ENCODE results near the gene NR6A1. TPM values are rescaled to one million over a fixed set of nuclear protein-coding genes. Genes with fewer than 3 reads are reported as not detected.

NR6A1 gene
- total RNA-seq, 4 donors from 2014 or later: 9.7 to 14.6 (median 12.5) TPM

DNA sequence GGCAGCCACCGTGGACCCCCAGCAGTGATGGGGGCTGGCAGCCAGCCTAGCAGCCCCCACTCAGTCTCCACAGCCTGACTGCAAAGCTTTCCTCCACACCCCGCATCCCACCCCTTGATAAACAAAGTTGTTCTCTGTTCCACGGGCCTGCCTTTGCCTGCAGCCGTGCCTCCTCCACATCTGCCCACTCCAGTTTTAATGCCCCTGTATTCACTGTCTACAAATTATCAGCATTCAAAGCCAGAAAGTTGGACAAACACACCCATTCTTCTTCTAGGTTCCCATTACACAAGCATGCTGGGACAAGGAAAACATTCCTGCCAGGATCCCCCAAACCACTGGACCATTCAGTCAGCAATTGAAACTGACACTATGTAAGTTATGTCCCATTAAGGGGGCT lies 240.9 kb downstream of the NR6A1 start:
- no peaks in the 10 kb centered on the region for H3K27me3 ChIP-seq
- no peaks in the 10 kb centered on the region for H3K4me1 ChIP-seq
- TF ChIP-seq POLR2AphosphoS5 (IDR thresholded peaks at IDR 0.05) (no peak), EP300 (IDR thresholded peaks at IDR 0.05; ENCODE audit: low read depth) (no peak)
- in situ Hi-C loops (cut with MboI; ENCODE audit: low pct_ligation_motif_present in 1 of 4, low pct_unique_long_range_greater_than_20kb in 1 of 4, low sequenced_read_pairs in 3 of 4) (loop anchor here in 2 of 4 donors (10.0 kb wide), 2 partner anchors 105 to 115 kb away; partner anchors contain the start of gene PSMB7 (in 1 of the 2)), intact Hi-C loops (cut with DNase I; ENCODE audit: low total_unique reads) (no loop called here)
- DNase-seq: no peak
- H3K36me3 ChIP-seq: no peaks in the 10 kb centered on the region
- H3K9me3 ChIP-seq: no peaks in the 10 kb centered on the region
- H3K4me3 ChIP-seq: no peak overlapping the region
- H3K27ac ChIP-seq: no peak overlapping the region
- 72% methylated on average over 3 to 4 of the region's 4 CpGs for WGBS, 2 donors (ENCODE audit: low coverage in 1 of 2)

DNA sequence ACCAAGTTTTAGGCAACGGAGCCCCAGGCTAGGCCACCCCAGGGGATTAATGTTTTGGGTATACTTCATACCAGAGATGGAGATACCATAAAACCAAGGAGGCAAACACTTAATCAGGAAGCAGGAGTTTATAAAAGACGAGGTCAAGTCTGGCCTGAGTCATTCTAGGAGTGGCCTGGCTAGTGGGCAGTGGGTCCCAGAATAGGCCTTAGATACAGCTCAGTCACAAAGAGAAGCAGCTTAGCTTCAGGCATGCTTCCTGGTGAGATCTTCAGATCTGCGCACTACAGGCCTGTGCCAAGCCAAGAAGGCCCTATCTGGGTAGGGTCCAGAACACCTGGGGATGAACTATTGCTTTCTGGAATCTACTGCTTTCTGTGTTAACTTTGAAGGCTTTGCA lies 243.3 kb downstream of the NR6A1 start:
- WGBS, 2 donors (ENCODE audit: low coverage in 1 of 2): 72% methylated on average over 3 of the region's 3 CpGs; no CpG with 5 or more reads in 1 of the 2 donors
- intact Hi-C loops (cut with DNase I; ENCODE audit: low total_unique reads): no loop called here
- H3K27ac ChIP-seq: no peak overlapping the region
- no peak overlapping the region for H3K4me3 ChIP-seq
- H3K27me3 ChIP-seq: no peaks in the 10 kb centered on the region
- DNase-seq: no peak
- no peak for TF ChIP-seq POLR2AphosphoS5 (IDR thresholded peaks at IDR 0.05)
- TF ChIP-seq, protein P1, sequence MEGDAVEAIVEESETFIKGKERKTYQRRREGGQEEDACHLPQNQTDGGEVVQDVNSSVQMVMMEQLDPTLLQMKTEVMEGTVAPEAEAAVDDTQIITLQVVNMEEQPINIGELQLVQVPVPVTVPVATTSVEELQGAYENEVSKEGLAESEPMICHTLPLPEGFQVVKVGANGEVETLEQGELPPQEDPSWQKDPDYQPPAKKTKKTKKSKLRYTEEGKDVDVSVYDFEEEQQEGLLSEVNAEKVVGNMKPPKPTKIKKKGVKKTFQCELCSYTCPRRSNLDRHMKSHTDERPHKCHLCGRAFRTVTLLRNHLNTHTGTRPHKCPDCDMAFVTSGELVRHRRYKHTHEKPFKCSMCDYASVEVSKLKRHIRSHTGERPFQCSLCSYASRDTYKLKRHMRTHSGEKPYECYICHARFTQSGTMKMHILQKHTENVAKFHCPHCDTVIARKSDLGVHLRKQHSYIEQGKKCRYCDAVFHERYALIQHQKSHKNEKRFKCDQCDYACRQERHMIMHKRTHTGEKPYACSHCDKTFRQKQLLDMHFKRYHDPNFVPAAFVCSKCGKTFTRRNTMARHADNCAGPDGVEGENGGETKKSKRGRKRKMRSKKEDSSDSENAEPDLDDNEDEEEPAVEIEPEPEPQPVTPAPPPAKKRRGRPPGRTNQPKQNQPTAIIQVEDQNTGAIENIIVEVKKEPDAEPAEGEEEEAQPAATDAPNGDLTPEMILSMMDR (IDR thresholded peaks at IDR 0.05): no peak
- TF ChIP-seq POLR2A (IDR thresholded peaks at IDR 0.05): no peak
- TF ChIP-seq EP300 (IDR thresholded peaks at IDR 0.05; ENCODE audit: low read depth): no peak
- in situ Hi-C loops (cut with MboI; ENCODE audit: low pct_ligation_motif_present in 1 of 4, low pct_unique_long_range_greater_than_20kb in 1 of 4, low sequenced_read_pairs in 3 of 4): no loop called here
- no peaks in the 10 kb centered on the region for H3K9me3 ChIP-seq
- H3K36me3 ChIP-seq: no peaks in the 10 kb centered on the region
- H3K4me1 ChIP-seq: no peaks in the 10 kb centered on the region

DNA sequence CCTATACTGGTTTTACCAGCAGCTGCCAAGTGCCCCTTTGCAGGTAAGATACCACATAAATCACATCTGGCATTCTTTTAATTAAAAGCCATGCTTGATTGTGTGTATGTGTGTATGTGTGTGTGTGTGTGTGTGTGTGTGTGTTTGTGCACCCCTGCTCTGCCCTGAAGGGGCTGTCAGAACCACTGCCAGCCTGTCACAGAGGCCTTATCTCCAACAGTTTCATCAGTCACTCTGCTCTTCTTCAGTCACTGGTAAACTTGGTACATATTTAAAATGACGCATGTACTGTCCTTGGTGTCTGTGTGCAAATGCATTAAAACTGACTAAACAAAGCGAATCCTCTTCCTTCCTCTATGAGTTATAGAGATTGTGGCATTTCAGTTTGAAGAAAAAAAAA lies 244.9 kb downstream of the NR6A1 start:
- intact Hi-C loops (cut with DNase I; ENCODE audit: low total_unique reads) (no loop called here), in situ Hi-C loops (cut with MboI; ENCODE audit: low pct_ligation_motif_present in 1 of 4, low pct_unique_long_range_greater_than_20kb in 1 of 4, low sequenced_read_pairs in 3 of 4) (no loop called here)
- 86 to 93% methylated on average over 1 to 2 of the region's 2 CpGs for WGBS, 2 donors (ENCODE audit: low coverage in 1 of 2)
- Histone ChIP-seq H3K4me1 (no peaks in the 10 kb centered on the region), H3K27me3 (no peaks in the 10 kb centered on the region), H3K27ac (no peak overlapping the region), H3K9me3 (no peaks in the 10 kb centered on the region), H3K4me3 (no peak overlapping the region), H3K36me3 (no peaks in the 10 kb centered on the region)
- no peak for DNase-seq
- TF ChIP-seq POLR2A (IDR thresholded peaks at IDR 0.05) (no peak), POLR2AphosphoS5 (IDR thresholded peaks at IDR 0.05) (no peak), EP300 (IDR thresholded peaks at IDR 0.05; ENCODE audit: low read depth) (no peak)
- TF ChIP-seq, protein P1 (IDR thresholded peaks at IDR 0.05): no peak

DNA sequence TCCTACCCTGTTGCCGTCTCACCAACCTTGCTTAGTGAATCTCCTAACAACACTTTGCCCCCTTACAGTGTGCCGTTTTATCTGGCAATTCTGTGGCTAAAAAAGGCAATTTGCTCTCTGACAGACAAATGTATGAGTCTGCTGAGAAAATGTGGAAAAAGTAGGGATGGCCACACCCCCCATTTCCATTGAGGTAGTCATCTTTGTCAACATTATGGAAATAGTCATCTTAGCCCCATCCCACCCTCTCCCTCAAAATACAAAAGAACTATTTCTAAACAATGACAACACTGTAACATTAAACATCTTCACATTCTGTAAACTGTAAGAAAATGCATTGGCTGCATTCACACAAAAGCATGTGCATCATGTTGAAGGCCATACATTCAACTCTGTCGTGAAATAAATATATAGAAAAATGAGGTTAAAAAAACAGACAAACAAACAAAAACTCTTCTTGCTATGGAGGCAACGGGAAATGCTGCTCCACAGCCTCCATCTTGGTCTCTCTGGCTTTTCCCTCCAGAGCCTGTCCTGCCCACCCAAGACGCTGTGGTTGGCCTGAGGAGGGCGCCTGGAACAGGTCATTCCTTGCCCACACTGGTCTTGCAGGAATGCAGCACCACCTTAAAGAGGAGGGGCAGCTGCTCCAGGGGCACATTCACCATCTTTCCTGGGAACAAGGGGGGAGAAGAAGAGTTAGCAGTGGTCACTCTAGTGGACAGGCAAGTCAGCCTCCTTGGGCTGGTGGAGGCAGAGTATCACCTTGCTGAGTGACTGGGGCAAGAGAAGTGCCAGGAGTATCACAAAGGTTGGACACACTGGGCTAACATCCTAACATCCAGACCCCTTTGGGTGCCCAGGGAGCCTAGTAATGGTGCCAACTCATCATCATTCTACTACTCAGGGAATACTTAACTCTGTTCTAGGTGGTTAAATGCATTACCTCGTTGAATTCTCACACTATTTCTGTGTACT lies 248.7 kb downstream of the NR6A1 start:
- DNase-seq: no peak
- H3K27ac ChIP-seq: no peak overlapping the region
- in situ Hi-C loops (cut with MboI; ENCODE audit: low pct_ligation_motif_present in 1 of 4, low pct_unique_long_range_greater_than_20kb in 1 of 4, low sequenced_read_pairs in 3 of 4): no loop called here
- no peaks in the 10 kb centered on the region for H3K36me3 ChIP-seq
- no peak overlapping the region for H3K4me3 ChIP-seq
- H3K9me3 ChIP-seq: no peaks in the 10 kb centered on the region
- TF ChIP-seq EP300 (IDR thresholded peaks at IDR 0.05; ENCODE audit: low read depth) (no peak), POLR2A (IDR thresholded peaks at IDR 0.05) (no peak), POLR2AphosphoS5 (IDR thresholded peaks at IDR 0.05) (no peak)
- TF ChIP-seq, protein P1 (IDR thresholded peaks at IDR 0.05): no peak
- WGBS, 2 donors (ENCODE audit: low coverage in 1 of 2): 74 to 84% methylated on average over 2 to 7 of the region's 7 CpGs
- H3K27me3 ChIP-seq: no peaks in the 10 kb centered on the region
- no peaks in the 10 kb centered on the region for H3K4me1 ChIP-seq
- intact Hi-C loops (cut with DNase I; ENCODE audit: low total_unique reads): no loop called here
